GM03348 (cell line): ENCODE data around the gene NFAT5.
"Not testable (repeated sequence)": the region's sequence is repeated elsewhere in the genome, so short reads cannot be mapped to it uniquely, and the experiment has no call there.

ENCODE experiments used
- DNase-seq: peaks from one replicate; pipeline ENCODE4 v3.0.0; 2012; ENCODE audit warnings: low spot score

The NFAT5 gene

DNA sequence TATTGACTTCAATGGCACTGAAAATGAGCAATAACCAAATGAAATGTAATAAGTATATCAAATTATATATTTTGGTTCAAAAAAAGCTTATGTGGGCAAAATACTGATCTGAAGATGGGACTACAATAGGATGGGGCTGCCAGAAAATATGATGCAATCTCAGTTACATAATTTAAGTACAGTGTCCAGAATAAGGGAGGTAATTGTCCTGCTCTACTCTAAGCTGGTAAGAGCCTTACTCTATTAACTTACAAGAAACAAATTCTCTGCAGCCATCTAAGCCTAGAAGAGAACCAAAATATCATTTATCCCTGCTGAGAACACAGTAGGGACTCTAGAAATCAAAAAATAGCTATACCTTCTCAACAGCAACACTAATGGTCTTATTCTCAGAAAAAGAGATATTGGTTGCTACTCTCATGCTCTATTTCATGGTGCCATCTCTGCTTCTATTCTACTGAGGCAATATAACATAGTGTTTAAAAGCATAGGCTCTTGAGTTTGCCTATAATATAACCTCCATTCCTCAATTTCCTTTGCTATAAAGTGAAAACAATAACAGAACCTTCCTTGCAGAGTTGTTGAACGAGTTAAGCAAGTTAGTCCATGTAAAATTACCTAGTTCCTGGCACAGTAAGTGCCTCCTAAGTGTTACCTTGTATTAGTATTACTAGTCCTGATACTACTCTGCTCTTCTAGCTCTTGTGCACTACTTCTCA is 140.6 kb downstream of the NFAT5 start:
- DNase-seq: peak; percentile 58

DNA sequence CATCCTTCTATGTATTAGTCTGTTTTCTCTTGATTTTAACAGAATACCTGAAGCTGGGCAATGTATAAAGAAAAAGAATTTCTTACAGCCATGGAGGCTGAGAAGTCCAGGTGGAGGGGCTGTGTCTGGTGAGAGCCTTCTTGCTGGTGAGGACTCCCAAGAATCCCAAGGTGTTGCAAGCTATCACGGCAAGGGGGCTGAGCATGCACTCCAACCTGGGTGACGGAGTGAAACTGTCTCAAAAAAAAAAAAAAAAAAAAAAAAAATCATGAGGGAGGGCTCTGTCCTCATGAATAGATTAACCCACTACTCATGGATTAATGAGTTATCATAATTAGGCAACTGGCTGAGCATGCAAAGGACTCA is 141.2 kb downstream of the NFAT5 start:
- DNase-seq: no peak

DNA sequence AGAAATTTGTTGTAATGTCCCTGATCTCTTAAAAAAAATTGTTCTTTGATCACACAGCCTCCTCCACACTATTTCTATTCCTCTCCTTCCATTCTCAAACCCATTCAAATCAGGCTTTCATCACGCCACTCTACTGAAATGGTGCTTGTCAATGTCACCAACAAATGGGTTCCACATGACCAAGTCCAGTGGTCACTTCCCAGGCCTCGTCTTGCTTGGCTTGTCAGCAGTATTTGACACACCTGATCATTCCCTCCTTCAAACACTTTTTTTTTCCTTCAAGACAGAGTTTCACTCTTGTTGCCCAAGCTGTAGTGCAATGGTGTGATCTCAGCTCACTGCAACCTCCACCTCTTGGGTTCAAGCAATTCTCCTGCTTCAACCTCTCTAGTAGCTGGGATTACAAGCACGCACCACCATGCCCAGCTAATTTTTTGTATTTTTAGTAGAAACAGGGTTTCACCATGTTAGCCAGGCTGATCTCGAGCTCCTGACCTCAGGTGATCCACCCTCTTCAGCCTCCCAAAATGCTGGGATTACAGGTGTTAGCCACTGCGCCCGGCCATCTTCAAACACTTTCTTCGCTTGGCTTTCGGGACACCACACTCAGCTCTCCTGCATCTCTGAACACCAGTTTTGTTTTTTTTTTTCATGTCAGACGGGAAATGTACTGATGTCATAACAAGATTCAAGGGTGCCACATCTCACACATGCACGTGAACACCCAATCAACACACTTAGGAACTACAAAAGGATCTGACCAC is 142.3 kb downstream of the NFAT5 start:
- no peak for DNase-seq

DNA sequence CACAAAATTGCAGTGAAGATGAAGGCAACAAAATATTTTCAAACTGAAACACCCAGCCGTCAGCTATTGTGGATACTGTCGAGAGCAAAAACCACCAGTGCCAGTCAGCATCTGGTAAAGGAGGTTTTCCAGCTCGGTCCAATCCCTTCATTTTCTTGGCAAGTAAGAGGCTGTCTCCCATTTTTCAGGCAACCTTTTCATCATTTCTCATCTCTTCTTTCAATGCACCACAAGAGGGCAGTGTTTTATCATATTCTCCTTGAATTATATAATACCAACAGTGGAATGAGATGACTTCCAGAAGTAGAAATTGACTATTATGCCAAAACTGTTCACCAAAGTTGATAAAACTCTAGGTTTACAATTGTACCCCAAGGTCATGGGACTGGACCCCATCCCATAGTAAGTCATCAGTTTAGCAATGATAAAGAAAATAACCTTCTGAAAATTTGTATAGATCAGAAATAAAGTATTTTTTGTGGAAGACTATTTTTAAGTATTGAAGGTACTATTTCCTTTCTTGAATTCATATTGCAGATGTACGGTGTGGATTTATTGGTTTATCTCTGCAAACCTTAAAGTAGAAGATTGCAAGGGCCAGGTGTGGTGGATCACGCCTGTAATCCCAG is 143.8 kb downstream of the NFAT5 start:
- DNase-seq: peak; percentile 72

DNA sequence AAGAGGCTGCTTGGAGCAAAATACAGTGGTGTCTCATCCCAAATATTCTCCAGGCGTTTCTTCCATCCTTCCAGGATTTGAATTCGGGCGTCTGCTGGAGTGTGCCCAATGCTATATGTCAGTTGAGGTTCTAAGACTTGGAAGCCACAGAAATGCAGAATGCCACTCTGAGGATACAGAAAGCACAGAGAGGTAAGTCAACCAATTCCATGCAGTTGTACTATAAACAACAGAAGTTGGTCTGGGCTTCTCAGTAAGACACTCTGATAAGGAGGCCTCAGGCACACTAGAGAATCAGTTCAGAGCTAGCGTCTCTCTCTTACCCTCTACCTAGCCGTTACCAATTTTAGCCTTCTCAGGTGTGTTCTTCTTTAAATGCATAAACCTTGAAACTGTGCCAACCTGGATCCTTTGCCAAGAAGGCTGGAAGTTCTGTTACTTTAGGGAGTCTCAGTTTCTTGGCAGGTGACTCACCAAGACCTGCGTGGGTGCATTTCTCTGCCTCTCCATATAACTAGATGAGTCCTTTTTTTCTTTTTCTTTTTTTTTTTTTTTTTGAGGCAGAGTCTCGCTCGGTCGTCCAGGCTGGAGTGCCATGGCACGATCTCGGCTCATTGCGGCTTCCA is 145.5 kb downstream of the NFAT5 start:
- peak; percentile 28 for DNase-seq

DNA sequence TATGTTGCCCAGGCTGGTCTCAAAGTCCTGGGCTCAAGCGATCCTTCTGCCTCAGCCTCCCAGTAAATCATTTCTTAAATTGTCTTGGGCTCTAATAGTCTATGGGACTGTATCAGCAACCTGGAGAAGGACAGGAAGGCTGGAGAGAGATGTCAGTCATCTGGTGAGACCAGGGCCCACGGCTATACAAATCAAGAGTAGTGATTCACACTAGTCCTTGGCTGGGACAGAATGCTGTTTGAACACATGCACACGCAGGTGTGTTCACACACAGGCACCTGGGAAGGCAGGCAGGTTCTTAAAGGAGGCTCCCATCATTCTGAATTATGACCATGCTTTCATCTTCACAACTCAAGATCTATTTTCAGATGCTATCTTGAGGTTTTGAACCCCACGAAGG is 146.5 kb downstream of the NFAT5 start:
- no peak for DNase-seq

DNA sequence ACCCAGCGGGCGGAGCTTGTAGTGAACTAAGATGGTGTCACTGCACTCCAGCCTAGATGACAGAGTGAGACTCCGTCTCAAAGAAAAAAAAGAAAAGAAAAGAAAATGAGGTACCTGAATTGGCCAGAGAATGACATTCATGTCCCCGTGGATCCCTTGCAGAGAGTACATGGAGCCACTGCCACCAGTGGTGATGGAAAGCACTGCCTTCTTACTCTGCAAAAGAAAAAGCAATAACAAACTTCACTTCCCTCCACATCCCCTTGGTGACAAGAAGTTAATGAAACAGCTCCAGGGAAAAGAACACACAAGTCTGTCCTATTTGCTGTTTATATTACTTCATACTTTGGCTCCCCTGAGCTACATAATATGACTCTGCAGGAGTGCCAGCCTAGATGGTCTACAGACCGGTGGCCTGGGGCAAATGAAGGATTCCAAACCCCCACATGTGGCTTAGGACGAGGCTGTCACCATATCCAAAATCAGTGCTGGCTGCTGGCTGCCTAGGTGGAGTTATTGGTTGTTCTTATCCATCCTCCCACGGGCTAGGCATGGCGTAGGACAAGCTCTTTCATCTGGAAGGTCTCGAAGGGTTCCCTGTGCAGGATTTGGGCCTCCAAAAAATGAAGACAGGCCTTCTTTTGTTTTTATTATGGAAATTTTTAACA is 147.3 kb downstream of the NFAT5 start:
- no peak for DNase-seq

DNA sequence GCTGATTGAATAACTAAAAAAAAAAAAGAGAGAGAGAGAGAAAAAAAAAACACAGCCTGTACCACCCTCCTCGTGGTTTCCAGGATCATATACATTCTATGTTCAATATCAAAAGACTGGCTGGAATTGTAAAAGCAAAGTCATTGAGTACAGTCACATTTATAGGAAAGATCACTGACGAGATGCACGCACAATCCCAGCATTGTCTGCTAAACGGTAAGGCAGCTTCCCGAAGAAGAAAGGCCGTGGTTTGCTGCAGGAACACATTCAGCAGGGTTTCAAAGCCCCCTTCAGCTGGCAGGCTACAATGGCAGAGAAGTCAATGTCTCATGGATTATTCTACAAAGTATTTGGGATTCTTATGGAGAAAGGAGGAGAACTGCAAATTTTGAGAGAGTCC is 151.3 kb downstream of the NFAT5 start:
- DNase-seq: no peak

DNA sequence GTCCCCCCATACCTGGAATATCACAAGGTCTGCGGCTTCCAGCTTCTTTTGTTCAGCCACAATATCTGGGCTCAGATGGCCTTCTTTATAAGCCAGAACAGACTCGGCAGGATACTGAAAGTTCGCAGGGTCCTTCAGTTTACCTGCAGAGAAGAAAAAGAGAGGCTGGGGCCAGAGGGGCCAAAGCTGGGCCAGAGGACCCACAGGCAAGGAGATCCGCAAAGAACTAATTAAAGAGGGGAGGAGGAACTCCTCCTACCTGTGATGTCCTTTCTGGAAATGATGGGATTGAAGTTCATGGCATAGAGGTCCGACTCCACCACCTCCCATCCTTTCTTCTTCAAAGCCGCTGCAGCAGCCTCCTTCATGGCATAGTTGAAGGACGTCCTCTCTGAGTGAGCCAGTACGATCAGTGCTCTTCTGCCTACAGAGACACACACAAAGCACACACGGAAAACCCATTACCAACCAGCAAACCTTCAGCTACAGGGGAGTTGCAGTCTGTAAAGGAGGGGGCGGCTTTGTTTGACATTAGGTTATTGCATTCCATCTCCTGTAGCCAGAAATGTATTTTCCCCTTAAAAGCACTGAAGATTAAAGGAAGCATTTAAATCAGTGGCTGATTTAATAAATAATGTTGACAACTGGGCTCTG is 152.5 kb downstream of the NFAT5 start:
- DNase-seq: no peak

DNA sequence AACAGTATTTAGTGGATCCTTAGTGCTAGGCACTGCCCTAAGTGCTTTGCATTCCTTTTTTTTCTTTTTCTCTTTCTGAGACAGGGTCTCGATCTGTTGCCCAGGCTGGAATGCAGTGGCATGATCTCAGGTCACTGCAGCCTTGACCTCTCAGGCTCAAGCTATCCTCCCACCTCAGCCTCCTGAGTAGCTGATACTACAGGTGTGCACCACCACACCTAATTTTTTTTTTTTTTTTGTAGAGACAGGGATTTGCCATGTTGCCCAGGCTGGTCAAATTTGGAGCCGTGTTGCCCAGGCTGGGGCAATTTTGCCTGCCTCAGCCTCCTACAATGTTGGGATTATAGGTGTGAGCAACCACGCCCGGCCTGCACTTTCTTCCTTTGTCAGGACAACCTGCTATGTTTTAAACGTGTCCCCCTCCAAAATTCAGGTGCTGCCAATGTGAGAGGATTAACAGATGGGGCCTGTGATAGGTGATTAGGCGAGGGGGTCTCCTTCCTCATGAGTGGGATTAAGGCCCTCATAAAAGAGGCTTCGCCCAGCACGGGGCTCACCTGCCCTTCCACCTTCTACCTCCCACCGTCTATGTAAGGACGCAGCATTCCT is 155.2 kb downstream of the NFAT5 start:
- DNase-seq: no peak

DNA sequence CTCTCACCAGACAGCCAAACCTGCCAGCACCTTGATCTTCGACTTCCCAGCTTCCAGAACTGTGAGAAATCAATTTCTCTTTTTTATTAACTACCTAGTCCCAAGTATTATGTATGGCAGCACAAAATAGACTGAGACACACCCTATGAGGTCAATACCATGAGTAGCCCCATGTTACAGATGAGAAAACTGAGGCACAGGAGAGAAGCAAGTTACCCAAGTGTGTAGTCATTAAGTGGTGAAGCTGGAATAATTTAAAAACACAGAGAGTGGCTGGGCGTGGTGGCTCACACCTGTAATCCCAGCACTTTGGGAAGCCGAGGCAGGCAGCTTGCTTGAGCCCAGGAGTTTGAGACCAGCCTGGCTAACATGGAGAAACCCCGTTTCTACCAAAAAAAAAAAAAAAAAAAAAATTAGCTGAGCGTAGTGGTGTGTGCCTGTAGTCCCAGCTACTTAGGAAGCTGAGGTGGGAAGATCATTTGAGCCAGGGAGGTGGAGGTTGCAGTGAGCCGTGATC is 155.7 kb downstream of the NFAT5 start:
- no peak for DNase-seq

DNA sequence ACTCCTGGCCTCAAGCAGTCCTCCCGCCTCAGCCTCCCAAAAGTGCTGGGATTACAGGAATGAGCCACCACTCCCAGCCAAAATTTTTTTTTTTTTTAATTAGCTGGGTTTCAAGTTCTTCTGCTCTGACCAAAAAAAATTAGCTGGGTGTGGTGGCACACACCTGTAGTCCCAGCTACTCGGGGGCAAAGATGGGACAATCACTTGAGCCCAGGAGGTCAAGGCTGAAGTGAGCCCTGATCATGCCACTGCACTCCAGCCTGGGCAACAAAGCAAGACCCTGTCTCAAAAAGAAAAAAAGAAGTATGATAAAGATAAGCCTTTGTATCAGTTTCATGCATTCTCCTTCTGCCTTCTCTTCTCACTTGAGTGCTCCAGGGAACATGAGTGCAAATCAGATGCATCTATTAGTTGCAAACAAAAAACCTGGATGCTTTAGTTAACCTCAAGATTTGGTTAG is 158.7 kb downstream of the NFAT5 start:
- no peak for DNase-seq

DNA sequence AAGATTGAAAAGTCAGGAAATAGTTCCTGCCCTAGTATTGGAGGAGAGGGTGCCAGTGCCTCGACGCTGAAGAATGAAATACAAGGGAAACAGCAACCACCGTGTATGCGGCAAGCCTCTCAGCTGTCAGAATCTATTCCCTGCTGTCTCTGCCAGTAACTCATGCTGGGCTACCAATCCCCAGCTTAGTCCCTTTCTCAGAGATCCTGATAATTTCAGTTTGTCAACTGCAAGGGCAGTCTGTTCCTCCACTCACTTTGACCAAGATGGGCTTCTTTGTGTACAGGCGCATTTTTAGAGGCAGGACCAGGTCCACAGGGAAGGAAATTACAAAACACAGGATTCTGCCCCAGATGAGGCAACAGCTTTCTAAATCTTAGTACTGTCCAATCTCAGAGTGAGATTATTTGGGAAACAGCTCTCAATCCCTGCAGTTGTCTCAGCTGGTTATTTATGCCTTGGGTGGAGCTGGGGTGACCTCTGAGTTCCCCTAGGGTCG is 159.3 kb downstream of the NFAT5 start:
- peak; percentile 15 for DNase-seq

DNA sequence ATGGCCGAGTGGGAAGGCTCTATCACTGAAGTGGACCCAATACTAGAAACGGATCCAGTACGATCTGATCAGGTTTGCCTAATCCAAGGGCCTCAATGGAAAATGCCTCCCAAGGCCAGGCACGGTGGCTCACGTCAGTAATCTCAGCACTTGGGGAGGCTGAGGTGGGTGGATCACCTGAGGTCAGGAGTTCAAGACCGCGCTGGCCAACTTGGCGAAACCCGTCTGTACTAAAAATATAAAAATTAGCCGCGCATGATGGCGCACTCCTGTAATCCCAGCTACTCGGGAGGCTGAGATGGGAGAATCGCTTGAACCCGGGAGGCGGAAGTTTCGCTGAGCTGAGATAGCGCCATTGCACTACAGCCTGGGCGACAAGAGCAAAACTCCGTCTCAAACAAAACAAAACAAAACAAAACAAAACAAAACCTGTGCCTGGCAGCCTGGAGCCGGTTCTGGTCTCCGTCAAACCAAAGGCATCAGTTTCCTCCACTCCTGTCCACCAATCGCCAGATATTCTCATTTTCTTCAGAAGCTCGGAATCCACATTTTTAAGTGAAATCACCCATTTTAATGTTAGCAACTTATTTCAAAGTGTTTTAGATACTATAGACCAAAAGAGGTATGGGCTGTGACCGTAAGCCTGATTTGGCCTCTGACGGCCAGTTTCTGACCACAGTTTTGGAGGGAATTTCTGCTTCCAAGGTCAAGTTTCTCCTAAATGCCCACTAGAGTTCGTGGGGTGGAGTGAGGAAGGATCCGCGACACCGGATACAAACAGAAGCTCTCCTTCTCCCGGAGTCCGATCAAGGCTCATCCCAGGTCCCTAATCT is 159.9 kb downstream of the NFAT5 start:
- no peak for DNase-seq

DNA sequence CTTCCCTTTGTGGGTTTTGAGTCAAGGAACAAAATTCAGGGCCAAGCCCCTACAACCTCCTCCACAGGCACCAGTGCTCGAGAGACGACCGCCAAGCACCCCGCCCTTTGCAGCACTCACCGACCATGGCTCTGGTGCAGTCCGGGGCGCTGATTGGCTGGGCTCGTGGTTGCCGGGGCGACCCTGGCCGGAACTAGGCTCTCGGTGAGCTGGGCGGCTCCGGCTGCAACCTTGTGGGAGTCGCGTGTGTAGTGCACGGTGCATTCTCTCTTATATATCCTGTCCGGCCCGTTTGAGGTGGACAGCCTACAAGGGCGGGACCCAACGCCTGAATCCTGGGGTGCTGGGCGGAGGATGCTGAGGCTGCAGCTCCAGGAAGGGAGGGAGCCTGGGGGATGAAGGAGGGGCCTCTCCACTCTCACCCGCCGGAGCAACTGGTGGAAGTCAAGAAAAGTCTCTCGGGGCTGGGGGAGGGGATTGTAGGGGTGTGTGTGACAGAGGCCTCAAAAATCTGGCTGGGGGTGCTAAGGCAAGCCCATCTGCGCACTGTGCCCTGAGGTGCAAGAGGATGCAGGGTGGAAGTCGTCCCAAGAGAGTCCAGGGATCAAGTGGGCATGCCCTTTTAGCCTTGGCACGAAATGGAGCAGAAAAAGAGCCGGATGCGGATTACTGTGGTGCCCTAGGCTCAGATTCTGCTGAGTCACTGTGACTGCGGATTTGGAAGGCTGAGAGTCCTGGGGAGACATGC is 160.7 kb downstream of the NFAT5 start, which contains the start of gene NQO1:
Gene NQO1 (minus strand): TSS at position 248 of the 748 bp plus-strand sequence. CDS start 121 bp downstream, at position 127.
- peak; percentile 97 for DNase-seq

DNA sequence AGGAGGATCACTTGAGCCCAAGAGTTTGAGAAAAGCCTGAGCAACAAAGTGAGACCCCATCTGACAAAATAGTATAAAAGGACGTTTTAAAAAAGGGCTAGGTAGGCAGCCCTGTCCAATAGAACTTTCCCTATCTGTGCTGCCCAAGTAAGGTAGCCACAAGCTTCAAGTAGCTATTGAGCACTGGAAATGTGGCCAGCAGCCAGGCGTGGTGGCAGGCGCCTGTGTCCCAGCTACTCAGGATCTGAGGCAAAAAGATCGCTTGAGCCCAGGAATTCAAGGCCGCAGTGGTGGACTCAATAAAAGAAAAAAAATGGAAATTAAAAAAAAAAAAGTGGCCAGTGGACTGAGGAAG is 162.1 kb downstream of the NFAT5 start:
- no peak for DNase-seq

DNA sequence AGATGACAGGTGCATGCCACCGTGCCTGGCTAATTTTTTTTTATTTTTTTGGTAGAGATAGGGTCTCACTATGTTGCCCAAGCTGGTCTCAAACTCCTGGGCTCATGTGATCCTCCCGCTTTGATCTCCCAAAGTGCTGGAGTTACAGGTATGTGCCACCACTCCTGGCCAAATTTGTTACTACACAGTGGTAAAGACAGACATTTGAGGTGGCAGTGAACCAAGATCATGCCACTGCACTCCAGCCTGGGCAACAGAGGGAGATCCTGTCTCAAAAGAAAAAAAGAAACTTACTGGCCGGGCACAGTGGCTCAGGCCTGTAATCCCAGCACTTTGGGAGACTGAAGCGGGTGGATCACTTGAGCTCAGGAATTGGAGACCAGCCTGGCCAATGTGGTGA is 163.3 kb downstream of the NFAT5 start:
- DNase-seq: not testable (repeated sequence)

DNA sequence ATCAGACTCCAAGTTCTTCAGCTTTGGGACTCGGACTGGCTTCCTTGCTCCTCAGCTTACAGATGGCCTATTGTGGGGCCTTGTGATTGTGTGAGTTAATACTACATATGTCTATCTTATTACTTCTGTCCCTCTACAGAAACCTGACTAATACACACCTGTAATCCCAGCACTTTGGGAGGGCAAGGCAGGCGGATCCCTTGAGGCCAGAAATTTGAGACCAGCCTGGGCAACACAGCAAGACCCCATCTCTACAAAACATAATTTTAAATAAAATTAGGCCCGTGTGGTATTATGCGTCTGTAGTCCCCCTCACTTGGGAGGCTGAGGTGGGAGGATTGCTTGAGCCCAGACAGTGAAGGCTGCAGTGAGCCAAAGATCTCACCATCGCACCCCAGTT is 165.5 kb downstream of the NFAT5 start:
- DNase-seq: not testable (repeated sequence)

DNA sequence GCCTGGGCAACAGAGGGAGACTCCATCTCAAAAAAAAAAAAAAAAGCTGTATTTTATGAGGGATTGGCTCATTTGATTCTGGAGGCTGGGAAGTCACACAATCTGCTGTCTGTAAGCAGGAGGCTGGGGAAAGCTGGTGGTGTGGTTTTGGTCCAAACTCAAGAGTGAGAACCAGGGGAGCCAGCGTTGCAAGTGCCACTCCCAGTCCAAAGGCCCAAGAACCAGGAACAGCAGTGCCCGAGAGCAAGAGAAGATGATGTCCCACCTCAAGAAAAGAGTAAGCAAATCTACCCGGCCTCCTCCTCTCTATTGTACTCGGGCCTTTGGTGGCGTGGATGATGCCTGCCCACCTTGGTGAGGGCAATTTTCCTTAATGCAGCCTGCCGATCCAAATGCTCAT is 166.3 kb downstream of the NFAT5 start:
- no peak for DNase-seq
